Uterus (tissue), 2 donors: ENCODE measurements around the gene PAMR1.

ENCODE experiments used
- CTCF ChIP-seq, 4 experiments: fragments of 200-600 bp in 2 of 4; fragments of 450-650 bp in 2 of 4; sonication (generic) in 2 of 4; IDR thresholded peaks; one replicate each; pipeline ENCODE4 v1.5.1; 2016 to 2019; ENCODE audit warnings: antibody characterized with exemption in 4 of 4, mild to moderate bottlenecking in 2 of 4, moderate library complexity in 1 of 4
- POLR2A ChIP-seq, 2 donors: fragments of 450-650 bp; IDR thresholded peaks; one replicate each; pipeline ENCODE4 v1.6.1; 2016; ENCODE audit warnings: antibody characterized with exemption in 2 of 2, mild to moderate bottlenecking in 1 of 2, moderate library complexity in 1 of 2

GRCh38 chr11:35567737-35568465 is 42.5 kb upstream of the PAMR1 start:
- TF ChIP-seq CTCF (IDR thresholded peaks at IDR 0.05): no peak
- no peak for TF ChIP-seq POLR2A (IDR thresholded peaks at IDR 0.05)
